ENCODE measurements around the gene WDFY2.

WDFY2 gene

GRCh38 chr13:51802631-51803418 lies 218.6 kb downstream of the WDFY2 start:
- no peak for DNase-seq

DNA sequence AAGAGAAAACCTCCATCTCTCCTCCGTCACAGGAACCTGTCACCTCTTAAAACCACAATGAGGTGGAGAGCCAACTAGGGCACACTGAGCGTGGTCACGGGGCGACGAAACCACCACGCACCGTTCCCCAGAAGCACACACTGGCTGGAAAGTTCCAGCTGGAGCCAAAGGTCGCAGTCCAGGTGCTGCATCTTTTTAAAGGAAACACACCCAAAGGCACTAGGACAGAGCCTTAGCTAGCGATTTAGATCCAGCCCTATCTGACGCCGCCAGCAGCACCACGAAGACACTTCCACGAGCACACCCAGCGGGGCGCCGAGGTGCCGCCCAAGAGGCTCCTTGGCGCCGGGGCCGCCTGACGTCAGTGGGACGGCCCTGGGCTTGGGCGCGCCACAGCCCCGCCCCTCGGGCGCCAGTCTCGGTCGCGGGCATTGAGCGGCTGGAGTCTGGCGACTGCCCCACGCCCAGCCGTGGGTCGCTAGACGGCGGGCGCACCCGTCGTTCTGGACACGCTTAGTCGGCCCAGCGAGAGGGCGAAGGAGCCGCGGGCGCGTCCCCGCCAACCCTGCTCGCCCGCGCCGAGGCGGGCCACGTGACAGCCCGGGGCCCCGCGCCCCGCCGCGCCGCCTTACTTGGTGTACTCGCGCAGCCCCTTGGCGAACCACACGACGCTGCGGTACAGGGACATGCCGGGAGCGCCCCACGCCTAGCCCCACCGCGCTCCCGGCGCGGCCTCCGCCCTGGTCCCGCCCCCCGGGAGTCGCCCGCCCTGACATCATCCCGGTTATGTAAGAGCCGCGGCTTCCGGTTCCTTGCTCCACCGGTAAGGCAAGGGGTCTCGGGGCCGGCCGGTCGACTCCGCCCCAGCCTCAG lies 219.4 kb downstream of the WDFY2 start, which contains the start of gene DHRS12:
TSS of gene DHRS12 (minus strand) at position 742 of the 873 bp plus-strand sequence. CDS start 4,504 bp downstream, outside the sequence.
- peak; percentile 89 to 93 for DNase-seq

- DNase-seq: no peak
Observed at GRCh38 chr13:51804295-51805172, 220.3 kb downstream of the WDFY2 start.

GRCh38 chr13:51805313-51805712 lies 221.1 kb downstream of the WDFY2 start:
- no peak for DNase-seq

GRCh38 chr13:51805925-51806324 lies 221.7 kb downstream of the WDFY2 start:
- no peak for DNase-seq

GRCh38 chr13:51806566-51806965 lies 222.3 kb downstream of the WDFY2 start:
- DNase-seq: peak; percentile 15 to 47

GRCh38 chr13:51807041-51807440 lies 222.8 kb downstream of the WDFY2 start:
- DNase-seq: no peak

DNA sequence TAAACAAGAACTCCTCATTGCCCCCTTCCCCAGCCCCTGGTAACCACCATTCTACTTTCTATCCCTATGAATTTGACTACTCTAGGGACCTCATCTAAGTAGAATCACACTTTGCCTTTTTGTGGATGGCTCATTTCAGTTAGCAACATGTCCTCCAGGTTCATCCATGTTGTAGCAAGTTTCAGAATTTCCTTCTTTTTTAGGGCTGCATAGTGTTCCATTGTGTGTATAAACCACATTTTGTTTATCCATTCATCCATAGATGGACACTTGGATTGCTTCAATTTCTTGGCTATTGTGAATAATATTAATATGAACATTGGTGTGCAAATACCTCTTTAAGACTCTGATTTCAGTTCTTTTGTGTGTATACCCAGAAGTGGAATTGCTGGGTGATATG lies 224.5 kb downstream of the WDFY2 start:
- no peak for DNase-seq

DNA sequence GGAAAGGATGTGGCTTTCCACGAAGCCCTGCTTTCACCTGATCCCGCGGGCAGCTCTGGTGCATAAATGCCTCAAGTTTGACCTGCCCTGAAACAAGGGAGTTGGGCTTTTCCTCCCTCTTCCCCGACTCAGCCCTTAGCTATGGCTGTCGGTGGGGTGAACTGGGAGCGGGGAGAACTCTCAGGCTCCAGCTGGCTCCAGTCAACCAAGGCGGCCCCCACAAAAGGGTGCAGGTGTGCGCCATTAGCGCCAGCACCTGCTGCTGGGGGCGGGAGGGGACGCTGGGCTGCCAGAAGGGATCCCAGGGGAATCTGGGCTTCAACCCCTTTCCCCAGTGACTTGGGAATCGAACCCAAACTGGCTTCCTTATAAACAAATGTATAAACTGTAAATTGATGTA lies 226.8 kb downstream of the WDFY2 start:
- DNase-seq: no peak

GRCh38 chr13:51811920-51812451 lies 227.7 kb downstream of the WDFY2 start:
- DNase-seq: peak; percentile 28 to 53

DNA sequence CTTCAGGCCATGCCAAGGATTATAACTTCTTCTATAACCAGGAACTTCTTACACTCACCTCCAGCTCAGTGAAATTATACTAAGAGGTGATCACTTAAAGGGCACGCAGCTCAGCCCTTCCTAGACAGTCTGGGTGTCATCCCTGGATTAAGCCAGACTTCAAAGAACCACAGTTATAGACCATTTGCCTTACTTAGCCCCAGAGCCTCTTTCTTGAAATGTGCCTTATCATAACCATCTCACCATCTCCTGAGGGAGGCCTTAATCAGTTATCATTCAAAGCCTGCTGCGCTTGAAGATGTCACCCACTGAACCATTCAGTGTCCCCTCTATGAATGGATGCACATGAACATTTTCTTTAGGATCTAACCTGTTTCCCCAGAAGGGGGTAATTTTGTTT lies 229.8 kb downstream of the WDFY2 start:
- DNase-seq: no peak

- DNase-seq: peak; percentile 67 to 68
Observed at GRCh38 chr13:51814825-51815650, 230.8 kb downstream of the WDFY2 start.

DNA sequence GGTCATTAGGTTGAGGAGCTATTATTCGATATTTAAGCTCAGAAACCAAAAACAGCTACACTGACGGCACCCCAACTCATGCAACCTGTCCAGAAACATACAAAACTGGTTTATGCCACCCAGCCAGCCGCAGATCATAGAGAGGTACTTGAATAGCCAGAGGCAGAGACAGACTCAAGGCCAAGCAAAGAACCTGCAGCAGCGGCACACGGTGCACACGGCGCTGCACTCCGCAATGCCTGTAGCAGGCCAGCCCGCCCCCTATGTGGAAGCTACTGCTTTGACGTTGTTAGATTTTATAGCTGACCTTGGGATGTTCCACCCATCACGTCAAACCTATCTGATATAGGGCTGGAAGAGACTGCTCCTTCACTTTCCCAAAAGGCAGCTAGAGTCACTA lies 231.6 kb downstream of the WDFY2 start:
- DNase-seq: no peak

- DNase-seq: no peak
Observed at GRCh38 chr13:51816604-51817249, 232.5 kb downstream of the WDFY2 start.

Measured in inflammatory macrophage (primary cell).